ENCODE measurements around the gene CD247.

DNA sequence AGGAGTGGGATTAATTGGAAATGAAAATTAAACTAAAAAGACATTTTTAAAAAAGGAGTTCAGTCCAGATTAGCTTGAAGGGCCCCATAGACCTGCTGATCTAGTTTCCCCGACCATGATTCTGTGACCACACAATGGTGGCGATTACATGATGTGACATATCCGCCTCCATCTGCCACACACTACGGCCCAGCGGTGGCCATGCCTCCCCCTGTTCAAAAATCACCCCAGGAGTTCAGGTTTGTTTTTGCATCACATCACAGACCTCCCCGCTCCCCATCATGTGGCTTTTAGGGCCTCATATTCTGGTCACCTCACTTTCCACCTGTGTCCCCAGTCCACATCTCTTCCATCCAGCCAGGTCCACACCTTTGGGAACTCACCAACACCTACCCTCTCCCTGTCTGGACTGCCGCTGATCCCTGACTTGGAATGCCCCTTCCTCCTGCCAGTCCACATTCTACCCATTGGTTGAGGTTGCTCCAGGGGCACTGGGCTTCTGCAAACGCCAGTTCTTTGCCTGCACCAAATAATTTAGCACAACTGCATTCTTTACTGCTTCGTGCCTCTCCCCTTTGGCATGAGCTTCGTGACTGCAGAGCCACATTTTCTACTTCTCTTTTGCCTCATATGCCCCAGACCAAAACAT lies 38.9 kb downstream of the CD247 start:
- TF ChIP-seq, protein P1, sequence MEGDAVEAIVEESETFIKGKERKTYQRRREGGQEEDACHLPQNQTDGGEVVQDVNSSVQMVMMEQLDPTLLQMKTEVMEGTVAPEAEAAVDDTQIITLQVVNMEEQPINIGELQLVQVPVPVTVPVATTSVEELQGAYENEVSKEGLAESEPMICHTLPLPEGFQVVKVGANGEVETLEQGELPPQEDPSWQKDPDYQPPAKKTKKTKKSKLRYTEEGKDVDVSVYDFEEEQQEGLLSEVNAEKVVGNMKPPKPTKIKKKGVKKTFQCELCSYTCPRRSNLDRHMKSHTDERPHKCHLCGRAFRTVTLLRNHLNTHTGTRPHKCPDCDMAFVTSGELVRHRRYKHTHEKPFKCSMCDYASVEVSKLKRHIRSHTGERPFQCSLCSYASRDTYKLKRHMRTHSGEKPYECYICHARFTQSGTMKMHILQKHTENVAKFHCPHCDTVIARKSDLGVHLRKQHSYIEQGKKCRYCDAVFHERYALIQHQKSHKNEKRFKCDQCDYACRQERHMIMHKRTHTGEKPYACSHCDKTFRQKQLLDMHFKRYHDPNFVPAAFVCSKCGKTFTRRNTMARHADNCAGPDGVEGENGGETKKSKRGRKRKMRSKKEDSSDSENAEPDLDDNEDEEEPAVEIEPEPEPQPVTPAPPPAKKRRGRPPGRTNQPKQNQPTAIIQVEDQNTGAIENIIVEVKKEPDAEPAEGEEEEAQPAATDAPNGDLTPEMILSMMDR (IDR thresholded peaks at IDR 0.05; ENCODE audit: borderline replicate concordance, extremely low read depth, low read length, poor library complexity, severe bottlenecking), result no peak
- no peak for TF ChIP-seq EZH2 (IDR thresholded peaks at IDR 0.05; ENCODE audit: borderline replicate concordance, low read depth, low read length, severe bottlenecking)
